Liver (tissue), 9 donors: ENCODE results near the gene IFNLR1. TPM values are rescaled to one million over a fixed set of nuclear protein-coding genes. Genes with fewer than 3 reads are reported as not detected.
A peak's percentile ranks its signal among the peaks of the same experiment; 100 is the strongest.

ENCODE experiments used
- DNase-seq: peaks from one replicate; pipeline ENCODE4 v3.0.0-alpha.2; 2017; ENCODE audit warnings: low spot score
- H3K27ac ChIP-seq, 2 donors: one replicate each; pipeline ENCODE4 v1.7.0; 2013; ENCODE audit warnings: inconsistent platforms in 2 of 2, low read length in 2 of 2, control low read depth in 1 of 2, low read depth in 1 of 2, mild to moderate bottlenecking in 1 of 2
- H3K27me3 ChIP-seq, 4 donors: one replicate each; pipeline versions ENCODE4 v1.6.1 to v1.7.0; 2013; ENCODE audit warnings: low read length in 3 of 4, inconsistent platforms in 1 of 4, mild to moderate bottlenecking in 1 of 4, moderate library complexity in 1 of 4; ENCODE audit not compliant: control insufficient read depth in 4 of 4, insufficient read depth in 4 of 4
- H3K36me3 ChIP-seq, 4 donors: one replicate each; pipeline versions ENCODE4 v1.6.1 to v1.7.0; 2013; ENCODE audit warnings: low read length in 3 of 4, mild to moderate bottlenecking in 3 of 4, low read depth in 1 of 4, moderate library complexity in 1 of 4; ENCODE audit not compliant: control insufficient read depth in 4 of 4, insufficient read depth in 3 of 4
- H3K4me1 ChIP-seq, 4 donors: one replicate each; pipeline versions ENCODE4 v1.6.1 to v1.7.0; 2013; ENCODE audit warnings: low read length in 3 of 4, mild to moderate bottlenecking in 3 of 4, moderate library complexity in 1 of 4; ENCODE audit not compliant: control insufficient read depth in 4 of 4, insufficient read depth in 4 of 4
- H3K4me3 ChIP-seq, 3 donors: one replicate each; pipeline versions ENCODE4 v1.6.1 to v1.7.0; 2013; ENCODE audit warnings: low read length in 3 of 3, control low read depth in 1 of 3, low read depth in 1 of 3, mild to moderate bottlenecking in 1 of 3
- H3K9ac ChIP-seq, 2 donors: one replicate each; pipeline ENCODE4 v1.7.0; 2013; ENCODE audit warnings: low read length in 2 of 2, mild to moderate bottlenecking in 2 of 2, moderate library complexity in 2 of 2, control low read depth in 1 of 2, low read depth in 1 of 2
- H3K9me3 ChIP-seq, 4 donors: one replicate each; pipeline versions ENCODE4 v1.6.1 to v1.7.0; 2013; ENCODE audit warnings: low read length in 3 of 4; ENCODE audit not compliant: control insufficient read depth in 4 of 4
- ATF3 ChIP-seq: IDR thresholded peaks from 2 replicates; pipeline ENCODE4 v1.6.1; 2016; ENCODE audit warnings: antibody characterized with exemption
- CTCF ChIP-seq: fragments of 150-350 bp; IDR thresholded peaks from 2 replicates; pipeline ENCODE4 v1.5.1; 2017; ENCODE audit warnings: improper control_type of control experiment, low read depth, low read length; ENCODE audit not compliant: missing input control
- EGR1 ChIP-seq, 2 donors: IDR thresholded peaks; 2 replicates each; pipeline ENCODE4 v1.6.1; 2016 to 2018; ENCODE audit warnings: antibody characterized with exemption in 2 of 2, low read depth in 2 of 2
- FOXA1 ChIP-seq: IDR thresholded peaks from 2 replicates; pipeline ENCODE4 v1.6.1; 2016; ENCODE audit warnings: antibody characterized with exemption
- FOXA2 ChIP-seq: IDR thresholded peaks from 2 replicates; pipeline ENCODE4 v1.6.1; 2016; ENCODE audit warnings: antibody characterized with exemption
- GABPA ChIP-seq, 2 donors: IDR thresholded peaks in 1 of 2; conservative IDR thresholded peaks in 1 of 2; 2 replicates each; pipeline ENCODE4 v1.6.1; 2016; ENCODE audit warnings: antibody characterized with exemption in 2 of 2, mild to moderate bottlenecking in 1 of 2, moderate library complexity in 1 of 2
- HNF4A ChIP-seq, 2 donors: conservative IDR thresholded peaks; 2 replicates each; pipeline ENCODE4 v1.6.1; 2016; ENCODE audit warnings: antibody characterized with exemption in 2 of 2, mild to moderate bottlenecking in 2 of 2
- HNF4G ChIP-seq: IDR thresholded peaks from 2 replicates; pipeline ENCODE4 v1.6.1; 2016; ENCODE audit warnings: antibody characterized with exemption
- JUND ChIP-seq, 2 donors: IDR thresholded peaks; 2 replicates each; pipeline ENCODE4 v1.6.1; 2016; ENCODE audit warnings: antibody characterized with exemption in 2 of 2
- MAX ChIP-seq: IDR thresholded peaks from 2 replicates; pipeline ENCODE4 v1.6.1; 2016; ENCODE audit warnings: antibody characterized with exemption
- NR2F2 ChIP-seq: IDR thresholded peaks from 2 replicates; pipeline ENCODE4 v1.6.1; 2016; ENCODE audit warnings: antibody characterized with exemption
- RAD21 ChIP-seq, 2 donors: IDR thresholded peaks; 2 replicates each; pipeline ENCODE4 v1.6.1; 2016; ENCODE audit warnings: antibody characterized with exemption in 2 of 2, mild to moderate bottlenecking in 2 of 2
- REST ChIP-seq: IDR thresholded peaks from 2 replicates; pipeline ENCODE4 v1.6.1; 2016; ENCODE audit warnings: antibody characterized with exemption, mild to moderate bottlenecking
- RXRA ChIP-seq, 2 donors: IDR thresholded peaks; 2 replicates each; pipeline ENCODE4 v1.6.1; 2017 to 2018; ENCODE audit warnings: antibody characterized with exemption in 2 of 2, mild to moderate bottlenecking in 1 of 2
- SP1 ChIP-seq: IDR thresholded peaks from 2 replicates; pipeline ENCODE4 v1.6.1; 2018; ENCODE audit warnings: antibody characterized with exemption, mild to moderate bottlenecking
- TAF1 ChIP-seq: conservative IDR thresholded peaks from 2 replicates; pipeline ENCODE4 v1.6.1; 2016; ENCODE audit warnings: antibody characterized with exemption, mild to moderate bottlenecking
- YY1 ChIP-seq: IDR thresholded peaks from 2 replicates; pipeline ENCODE4 v1.6.1; 2016; ENCODE audit warnings: antibody characterized with exemption, mild to moderate bottlenecking
- ZBTB33 ChIP-seq: IDR thresholded peaks from 2 replicates; pipeline ENCODE4 v1.6.1; 2016; ENCODE audit warnings: antibody characterized with exemption
- WGBS: extraction: QIAGEN DNeasy Blood & Tissue Kit; methylation state at CpG from one replicate; pipeline ENCODE4 v1.1.7; 2013; 5-methylcytosine and 5-hydroxymethylcytosine counted together
- polyA plus RNA-seq, 2 donors: library from polyadenylated mRNA; stranded (reverse) in 1 of 2; unstranded in 1 of 2; fragments of 200-250 nt in 1 of 2; fragments of >200 nt in 1 of 2; fragmentation: Nextera tagmentation in 1 of 2; extraction: Ambion mirVana in 1 of 2; gene quantifications; one replicate each; pipeline versions ENCODE4 v1.2.1 to v1.2.3, GENCODE V29; 2013 to 2015
- total RNA-seq, 2 donors: library from RNA; depleted of rRNA; stranded (reverse); fragments of >200 nt; gene quantifications; one replicate each; pipeline ENCODE4 v1.2.3, GENCODE V29; 2014
- donor health status: healthy.
- donor health status: healthy.
- donor health status: healthy.
- donor health status: healthy.
- donor health status: healthy.

IFNLR1 gene
- total and polyA plus RNA-seq, 4 donors, result 2.2 to 6.4 (median 3.5) TPM

GRCh38 chr1:24119859-24120756 lies 67.0 kb downstream of the IFNLR1 start:
- WGBS, result 42% methylated on average over 17 of the region's 17 CpGs
- Histone ChIP-seq H3K36me3 (peaks cover 0 to 3% (median 0%) of the 10 kb centered on the region in 4 donors), H3K27me3 (no peaks in the 10 kb centered on the region), H3K9me3 (no peaks in the 10 kb centered on the region), H3K27ac (no peak overlapping the region), H3K9ac (no peak overlapping the region), H3K4me3 (no peak overlapping the region), H3K4me1 (peaks cover 0 to 22% (median 13%) of the 10 kb centered on the region in 4 donors)
- DNase-seq, result no peak
- TF ChIP-seq YY1, result no peak
- peak; percentile 44 to 47 for TF ChIP-seq HNF4A (conservative IDR thresholded peaks at IDR 0.05)
- TF ChIP-seq FOXA1, result no peak
- no peak for TF ChIP-seq EGR1 (IDR thresholded peaks at IDR 0.05; ENCODE audit: low read depth in 2 of 2)
- TF ChIP-seq TAF1, result no peak
- peak; percentile 23 for TF ChIP-seq HNF4G
- no peak for TF ChIP-seq REST
- no peak for TF ChIP-seq MAX
- TF ChIP-seq RXRA (IDR thresholded peaks at IDR 0.05), result peak in 1 of 2 donors; percentile 56
- TF ChIP-seq NR2F2, result no peak
- TF ChIP-seq RAD21 (IDR thresholded peaks at IDR 0.05), result peak in 1 of 2 donors; percentile 31
- TF ChIP-seq JUND (IDR thresholded peaks at IDR 0.05), result peak; percentile 25 to 26
- TF ChIP-seq ATF3, result no peak
- peak; percentile 64 for TF ChIP-seq SP1
- no peak for TF ChIP-seq ZBTB33
- TF ChIP-seq GABPA (IDR thresholded peaks at IDR 0.05 in 1 of 2, conservative IDR thresholded peaks at IDR 0.05 in 1 of 2), result no peak
- TF ChIP-seq CTCF, result no peak
- no peak for TF ChIP-seq FOXA2
